Measurements from ENCODE around the gene COMMD4. TPM values are rescaled to one million over a fixed set of nuclear protein-coding genes. Genes with fewer than 3 reads are reported as not detected.
"Not testable (repeated sequence)": the region's sequence is repeated elsewhere in the genome, so short reads cannot be mapped to it uniquely, and the experiment has no call there.

COMMD4 gene
- total and polyA plus RNA-seq, 12 donors = 29.0 to 74.3 (median 39.4) TPM

- ATAC-seq (no peak), DNase-seq (no peak)
- intact Hi-C loops (cut with DNase I) = loop anchor here in 4 of 10 donors (10.0 kb wide), 3 partner anchors 65 to 295 kb away; no protein-coding TSS in a partner anchor
- Histone ChIP-seq H3K36me3 (no peaks in the 10 kb centered on the region), H3K4me3 (no peak overlapping the region), H3K27ac (no peak overlapping the region), H3K27me3 (peaks cover 0 to 50% (median 31%) of the 10 kb centered on the region in 7 donors), H3K9me3 (no peaks in the 10 kb centered on the region), H3K4me1 (no peaks in the 10 kb centered on the region)
- TF ChIP-seq CTCF (IDR thresholded peaks at IDR 0.05) = no peak
Measured at GRCh38 chr15:75309711-75310110, 26.2 kb upstream of the COMMD4 start.

GRCh38 chr15:75312548-75312947 lies 23.3 kb upstream of the COMMD4 start:
- not testable (repeated sequence) for DNase-seq, ATAC-seq, H3K27ac ChIP-seq, H3K4me1 ChIP-seq, H3K9me3 ChIP-seq, H3K4me3 ChIP-seq, H3K36me3 ChIP-seq
- 92% methylated on average over 1 of the region's 1 CpG for WGBS, 2 donors
- peaks cover 0 to 25% (median 14%) of the 10 kb centered on the region in 7 donors for H3K27me3 ChIP-seq
- intact Hi-C loops (cut with DNase I) = loop anchor here in 1 of 10 donors (10.0 kb wide), 2 partner anchors 68 to 98 kb away; no protein-coding TSS in a partner anchor

DNA sequence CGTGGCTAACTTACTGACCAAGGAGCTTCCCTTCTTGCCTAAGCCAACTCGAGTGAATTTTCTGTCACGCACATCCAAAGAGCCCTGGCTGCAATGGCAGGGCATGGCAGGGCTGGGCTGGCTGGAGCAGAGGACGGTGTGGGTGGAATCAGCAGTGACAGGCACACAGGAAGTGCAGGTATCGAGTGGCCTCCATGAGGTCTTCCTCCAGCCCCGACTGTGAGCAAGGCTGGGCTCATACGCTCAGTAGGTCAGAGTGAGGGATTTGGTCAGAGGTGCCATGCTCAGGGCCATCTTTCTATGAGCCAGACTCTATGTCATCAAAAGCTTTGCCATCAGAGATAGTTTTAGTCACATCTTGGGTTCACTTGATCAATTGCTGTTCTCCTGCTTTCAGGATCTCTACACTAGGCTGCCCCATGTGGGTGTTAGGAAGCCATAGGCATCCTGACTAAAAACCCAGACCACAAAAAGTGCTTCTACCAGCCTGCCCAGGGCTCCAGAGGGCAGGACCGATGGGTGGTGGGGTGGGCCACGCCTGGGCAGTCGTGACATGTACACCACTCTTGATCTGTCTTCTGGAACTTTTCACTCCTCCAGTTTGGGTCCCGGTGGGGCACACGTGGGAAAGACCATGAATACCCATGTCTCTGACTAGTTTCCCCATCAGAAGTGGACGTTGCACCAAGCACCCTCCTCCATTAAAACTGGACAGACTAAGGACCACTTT lies 22.6 kb upstream of the COMMD4 start:
- H3K9me3 ChIP-seq = no peaks in the 10 kb centered on the region
- no peaks in the 10 kb centered on the region for H3K36me3 ChIP-seq
- H3K27me3 ChIP-seq = peaks cover 0 to 19% (median 8%) of the 10 kb centered on the region in 7 donors
- no peak overlapping the region for H3K4me3 ChIP-seq
- 81 to 86% methylated on average over 13 of the region's 13 CpGs for WGBS, 2 donors
- H3K27ac ChIP-seq = no peak overlapping the region
- intact Hi-C loops (cut with DNase I) = loop anchor here in 1 of 10 donors (10.0 kb wide), 2 partner anchors 68 to 98 kb away; no protein-coding TSS in a partner anchor
- no peak for DNase-seq
- TF ChIP-seq CTCF (IDR thresholded peaks at IDR 0.05) = no peak
- ATAC-seq = no peak
- no peaks in the 10 kb centered on the region for H3K4me1 ChIP-seq

DNA sequence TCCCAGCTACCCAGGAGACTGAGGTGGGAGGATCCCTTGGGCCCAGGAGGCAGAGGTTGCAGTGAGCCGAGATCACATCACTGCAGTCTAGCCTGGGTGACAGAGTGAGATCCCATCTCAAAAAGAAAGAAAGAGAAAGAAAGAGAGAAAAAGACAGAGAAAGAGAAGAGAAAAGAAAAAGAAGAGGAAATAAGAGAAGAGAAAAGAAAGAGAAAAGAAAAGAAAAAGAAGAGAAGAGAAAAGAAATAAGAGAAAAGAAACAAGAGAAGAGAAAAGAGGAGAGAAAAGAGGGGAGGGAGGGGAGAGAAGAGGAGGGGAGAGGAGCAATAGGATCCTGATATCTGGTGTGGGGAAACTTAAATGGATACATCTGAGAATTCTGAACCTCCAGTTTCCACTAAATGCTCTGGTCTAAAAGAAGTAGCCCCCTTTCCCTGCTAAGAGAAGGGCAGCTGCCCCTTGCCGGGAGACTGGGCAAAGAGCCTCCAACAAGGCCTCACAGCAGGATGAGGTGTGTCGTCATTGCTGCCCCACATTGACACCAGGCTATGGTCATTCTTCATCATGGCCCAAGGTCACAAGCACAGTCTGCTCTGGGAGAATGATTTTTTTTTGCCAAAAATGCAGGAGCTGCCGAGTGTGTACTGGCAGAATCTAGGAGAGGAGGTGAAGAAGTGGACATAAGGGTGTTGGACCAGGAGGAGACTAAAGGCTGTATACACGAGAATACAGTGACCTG lies 21.1 kb upstream of the COMMD4 start:
- 76 to 86% methylated on average over 5 of the region's 5 CpGs for WGBS, 2 donors
- H3K9me3 ChIP-seq = no peaks in the 10 kb centered on the region
- no peak overlapping the region for H3K4me3 ChIP-seq
- H3K4me1 ChIP-seq = no peaks in the 10 kb centered on the region
- ATAC-seq (no peak), DNase-seq (no peak)
- TF ChIP-seq CTCF (IDR thresholded peaks at IDR 0.05) = no peak
- H3K27ac ChIP-seq = no peak overlapping the region
- intact Hi-C loops (cut with DNase I) = loop anchor here in 2 of 10 donors (5.0 to 10.0 kb wide), 3 partner anchors 70 to 100 kb away; no protein-coding TSS in a partner anchor
- H3K36me3 ChIP-seq = no peaks in the 10 kb centered on the region
- peaks cover 0 to 8% (median 2%) of the 10 kb centered on the region in 7 donors for H3K27me3 ChIP-seq

- not testable (repeated sequence) for H3K27ac ChIP-seq, H3K4me3 ChIP-seq, H3K4me1 ChIP-seq, H3K9me3 ChIP-seq, ATAC-seq, DNase-seq, H3K36me3 ChIP-seq, H3K27me3 ChIP-seq
- whole genome bisulfite sequencing, 2 donors = 82 to 87% methylated on average over 5 of the region's 5 CpGs
- intact Hi-C loops (cut with DNase I) = loop anchor here in 2 of 10 donors (5.0 to 10.0 kb wide), 3 partner anchors 75 to 105 kb away; no protein-coding TSS in a partner anchor
Measured at GRCh38 chr15:75319231-75319897, 16.5 kb upstream of the COMMD4 start.

All from heart right ventricle (tissue), 16 donors.